GM23338 (cell line): ENCODE measurements around the gene COL4A1. TPM values are rescaled to one million over a fixed set of nuclear protein-coding genes. Genes with fewer than 3 reads are reported as not detected.

ENCODE experiments used
- ATAC-seq: fragments of 200-7000 bp; cut with Tn5 transposase; 3 replicates; pipeline ENCODE4 v1.9.1; 2020
- DNase-seq: peaks from one replicate; pipeline ENCODE4 v3.0.0-alpha.2; 2015; ENCODE audit warnings: low spot score
- H2AFZ ChIP-seq: fragments of 200-600 bp; sonication (generic); 2 replicates; pipeline ENCODE4 v1.8.0; 2016; ENCODE audit warnings: antibody characterized with exemption, mild to moderate bottlenecking, moderate library complexity
- H3F3A ChIP-seq: fragments of 200-600 bp; sonication (generic); replicated peaks from 2 replicates; pipeline ENCODE4 v1.8.0; 2017; ENCODE audit warnings: antibody characterized with exemption, mixed run types, low read depth
- H3K27ac ChIP-seq: fragments of 200-600 bp; sonication (generic); 2 replicates; pipeline ENCODE4 v1.6.1; 2016; ENCODE audit warnings: low read depth
- H3K27me3 ChIP-seq: fragments of 200-600 bp; sonication (generic); 2 replicates; pipeline ENCODE4 v1.8.0; 2016; ENCODE audit warnings: mild to moderate bottlenecking, mixed run types, moderate library complexity; ENCODE audit not compliant: insufficient read depth
- H3K36me3 ChIP-seq: fragments of 200-600 bp; sonication (generic); 2 replicates; pipeline ENCODE4 v1.8.0; 2016; ENCODE audit warnings: mild to moderate bottlenecking; ENCODE audit not compliant: insufficient read depth
- H3K4me1 ChIP-seq: fragments of 200-600 bp; sonication (generic); 2 replicates; pipeline ENCODE4 v1.8.0; 2016; ENCODE audit warnings: mild to moderate bottlenecking, moderate library complexity; ENCODE audit not compliant: insufficient read depth
- H3K4me2 ChIP-seq: fragments of 200-600 bp; sonication (generic); 2 replicates; pipeline ENCODE4 v1.7.1; 2017; ENCODE audit warnings: mixed run types
- H3K4me3 ChIP-seq: fragments of 200-600 bp; sonication (generic); 2 replicates; pipeline ENCODE4 v1.6.1; 2016; ENCODE audit warnings: mixed run types
- H3K79me2 ChIP-seq: fragments of 200-600 bp; sonication (generic); replicated peaks from 2 replicates; pipeline ENCODE4 v1.8.0; 2017; ENCODE audit warnings: mild to moderate bottlenecking; ENCODE audit not compliant: insufficient read depth
- H3K9me2 ChIP-seq: fragments of 200-600 bp; sonication (generic); 2 replicates; pipeline ENCODE4 v1.8.0; 2017; ENCODE audit not compliant: insufficient read depth
- H4K20me1 ChIP-seq: fragments of 200-600 bp; sonication (generic); replicated peaks from 2 replicates; pipeline ENCODE4 v1.8.0; 2017; ENCODE audit warnings: mild to moderate bottlenecking; ENCODE audit not compliant: insufficient read depth
- H3K27ac Mint-ChIP-seq: 2 replicates; pipeline ENCODE4 v1.8.0; 2020; ENCODE audit warnings: inconsistent platforms, mild to moderate bottlenecking, moderate library complexity, mixed read lengths
- H3K27me3 Mint-ChIP-seq: 3 replicates; pipeline ENCODE4 v1.8.0; 2022; ENCODE audit warnings: low read depth, mild to moderate bottlenecking, moderate library complexity, mixed read lengths, inconsistent platforms; ENCODE audit not compliant: insufficient read depth, poor library complexity
- H3K36me3 Mint-ChIP-seq: 3 replicates; pipeline ENCODE4 v1.8.0; 2021; ENCODE audit warnings: low read depth, mild to moderate bottlenecking, inconsistent platforms, moderate library complexity, mixed read lengths
- H3K4me1 Mint-ChIP-seq: 3 replicates; pipeline ENCODE4 v1.8.0; 2020; ENCODE audit warnings: mild to moderate bottlenecking, inconsistent platforms, mixed read lengths
- H3K4me3 Mint-ChIP-seq: 3 replicates; pipeline ENCODE4 v1.8.0; 2021; ENCODE audit warnings: moderate library complexity, mild to moderate bottlenecking, inconsistent platforms, mixed read lengths
- H3K9me3 Mint-ChIP-seq: 3 replicates; pipeline ENCODE4 v1.8.0; 2020; ENCODE audit warnings: moderate library complexity, mild to moderate bottlenecking, inconsistent platforms, mixed read lengths
- CREB1 ChIP-seq: fragments of 250-450 bp; sonication (Bioruptor Pico); IDR thresholded peaks from 2 replicates; pipeline ENCODE4 v1.5.0; 2020; ENCODE audit warnings: low read depth, mild to moderate bottlenecking, moderate library complexity
- CTCF ChIP-seq, 2 experiments: fragments of 200-600 bp in 1 of 2; sonication (generic) in 1 of 2; conservative IDR thresholded peaks; 2 replicates each; pipeline versions ENCODE4 v1.5.1 to v1.6.1; 2016 to 2017; ENCODE audit warnings: antibody characterized with exemption in 2 of 2, low read depth in 2 of 2, mild to moderate bottlenecking in 2 of 2, moderate library complexity in 1 of 2
- ETS1 ChIP-seq: IDR thresholded peaks from 2 replicates; pipeline ENCODE4 v1.6.1; 2016; ENCODE audit warnings: antibody characterized with exemption
- EZH2 ChIP-seq: fragments of 200-600 bp; sonication (generic); IDR thresholded peaks from one replicate; pipeline ENCODE4 v1.8.0; 2017; ENCODE audit warnings: antibody characterized with exemption, mild to moderate bottlenecking, low read depth; ENCODE audit not compliant: unreplicated experiment
- EZH2phosphoT487 ChIP-seq: fragments of 200-600 bp; sonication (generic); IDR thresholded peaks from one replicate; pipeline ENCODE4 v1.8.1; 2018; ENCODE audit warnings: antibody characterized with exemption; ENCODE audit not compliant: unreplicated experiment
- NANOG ChIP-seq: IDR thresholded peaks from 2 replicates; pipeline ENCODE4 v1.6.1; 2016; ENCODE audit warnings: antibody characterized with exemption, borderline replicate concordance
- STAT1 ChIP-seq: IDR thresholded peaks from one replicate; pipeline ENCODE4 v1.6.1; 2016; ENCODE audit warnings: antibody characterized with exemption; ENCODE audit not compliant: unreplicated experiment
- ZNF331 ChIP-seq: fragments of 250-450 bp; sonication (Bioruptor Pico); IDR thresholded peaks from 2 replicates; pipeline ENCODE4 v1.5.0; 2020; ENCODE audit warnings: low read depth, mild to moderate bottlenecking, moderate library complexity
- polyA plus RNA-seq: library from polyadenylated mRNA; unstranded; fragments of >200 nt; fragmentation: Nextera tagmentation; extraction: Ambion mirVana; gene quantifications from 2 replicates; pipeline ENCODE4 v1.2.1, GENCODE V29; 2016
- total RNA-seq: library from RNA; depleted of rRNA; stranded (reverse); fragments of >200 nt; shearing (Covaris generic); gene quantifications from 2 replicates; pipeline ENCODE4 v1.2.3, GENCODE V29; 2014
- TF ChIP-seq, protein P1 (sequence below): IDR thresholded peaks from one replicate; pipeline ENCODE4 v1.6.1; 2018; ENCODE audit warnings: antibody characterized with exemption; ENCODE audit not compliant: unreplicated experiment
- TF ChIP-seq, protein P2 (sequence below): fragments of 250-450 bp; sonication (Bioruptor Pico); IDR thresholded peaks from 2 replicates; pipeline ENCODE4 v1.5.0; 2020; ENCODE audit warnings: mild to moderate bottlenecking, moderate library complexity

The COL4A1 gene
- total and polyA plus RNA-seq, 2 experiments from 2014 or later, result 39.1 to 110 TPM

- Histone ChIP-seq H3K4me3 (no peak overlapping the region), H3K79me2 (no peaks in the 10 kb centered on the region), H3K4me2 (no peak overlapping the region), H3K27ac (no peak overlapping the region), H3F3A (no peaks in the 10 kb centered on the region), H3K27me3 (no peaks in the 10 kb centered on the region), H3K9me2 (no peaks in the 10 kb centered on the region), H4K20me1 (no peaks in the 10 kb centered on the region), H2AFZ (no peak overlapping the region), H3K4me1 (no peaks in the 10 kb centered on the region), H3K36me3 (no peaks in the 10 kb centered on the region)
- Mint-ChIP-seq H3K9me3 (no peaks in the 10 kb centered on the region), H3K4me1 (peaks cover 24% of the 10 kb centered on the region), H3K36me3 (no peaks in the 10 kb centered on the region), H3K27me3 (peaks cover 8% of the 10 kb centered on the region), H3K27ac (no peak overlapping the region; the same call in 1 of the 2 replicates), H3K4me3 (no peak overlapping the region)
- TF ChIP-seq, protein P1, sequence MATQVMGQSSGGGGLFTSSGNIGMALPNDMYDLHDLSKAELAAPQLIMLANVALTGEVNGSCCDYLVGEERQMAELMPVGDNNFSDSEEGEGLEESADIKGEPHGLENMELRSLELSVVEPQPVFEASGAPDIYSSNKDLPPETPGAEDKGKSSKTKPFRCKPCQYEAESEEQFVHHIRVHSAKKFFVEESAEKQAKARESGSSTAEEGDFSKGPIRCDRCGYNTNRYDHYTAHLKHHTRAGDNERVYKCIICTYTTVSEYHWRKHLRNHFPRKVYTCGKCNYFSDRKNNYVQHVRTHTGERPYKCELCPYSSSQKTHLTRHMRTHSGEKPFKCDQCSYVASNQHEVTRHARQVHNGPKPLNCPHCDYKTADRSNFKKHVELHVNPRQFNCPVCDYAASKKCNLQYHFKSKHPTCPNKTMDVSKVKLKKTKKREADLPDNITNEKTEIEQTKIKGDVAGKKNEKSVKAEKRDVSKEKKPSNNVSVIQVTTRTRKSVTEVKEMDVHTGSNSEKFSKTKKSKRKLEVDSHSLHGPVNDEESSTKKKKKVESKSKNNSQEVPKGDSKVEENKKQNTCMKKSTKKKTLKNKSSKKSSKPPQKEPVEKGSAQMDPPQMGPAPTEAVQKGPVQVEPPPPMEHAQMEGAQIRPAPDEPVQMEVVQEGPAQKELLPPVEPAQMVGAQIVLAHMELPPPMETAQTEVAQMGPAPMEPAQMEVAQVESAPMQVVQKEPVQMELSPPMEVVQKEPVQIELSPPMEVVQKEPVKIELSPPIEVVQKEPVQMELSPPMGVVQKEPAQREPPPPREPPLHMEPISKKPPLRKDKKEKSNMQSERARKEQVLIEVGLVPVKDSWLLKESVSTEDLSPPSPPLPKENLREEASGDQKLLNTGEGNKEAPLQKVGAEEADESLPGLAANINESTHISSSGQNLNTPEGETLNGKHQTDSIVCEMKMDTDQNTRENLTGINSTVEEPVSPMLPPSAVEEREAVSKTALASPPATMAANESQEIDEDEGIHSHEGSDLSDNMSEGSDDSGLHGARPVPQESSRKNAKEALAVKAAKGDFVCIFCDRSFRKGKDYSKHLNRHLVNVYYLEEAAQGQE, result no peak
- no peak for TF ChIP-seq NANOG
- no peak for TF ChIP-seq EZH2
- TF ChIP-seq ETS1, result no peak
- no peak for TF ChIP-seq EZH2phosphoT487
- TF ChIP-seq CREB1 (CRISPR knock-in tag), result no peak
- TF ChIP-seq CTCF (conservative IDR thresholded peaks at IDR 0.05; ENCODE audit: low read depth in 2 of 2), result no peak
- TF ChIP-seq, protein P2, sequence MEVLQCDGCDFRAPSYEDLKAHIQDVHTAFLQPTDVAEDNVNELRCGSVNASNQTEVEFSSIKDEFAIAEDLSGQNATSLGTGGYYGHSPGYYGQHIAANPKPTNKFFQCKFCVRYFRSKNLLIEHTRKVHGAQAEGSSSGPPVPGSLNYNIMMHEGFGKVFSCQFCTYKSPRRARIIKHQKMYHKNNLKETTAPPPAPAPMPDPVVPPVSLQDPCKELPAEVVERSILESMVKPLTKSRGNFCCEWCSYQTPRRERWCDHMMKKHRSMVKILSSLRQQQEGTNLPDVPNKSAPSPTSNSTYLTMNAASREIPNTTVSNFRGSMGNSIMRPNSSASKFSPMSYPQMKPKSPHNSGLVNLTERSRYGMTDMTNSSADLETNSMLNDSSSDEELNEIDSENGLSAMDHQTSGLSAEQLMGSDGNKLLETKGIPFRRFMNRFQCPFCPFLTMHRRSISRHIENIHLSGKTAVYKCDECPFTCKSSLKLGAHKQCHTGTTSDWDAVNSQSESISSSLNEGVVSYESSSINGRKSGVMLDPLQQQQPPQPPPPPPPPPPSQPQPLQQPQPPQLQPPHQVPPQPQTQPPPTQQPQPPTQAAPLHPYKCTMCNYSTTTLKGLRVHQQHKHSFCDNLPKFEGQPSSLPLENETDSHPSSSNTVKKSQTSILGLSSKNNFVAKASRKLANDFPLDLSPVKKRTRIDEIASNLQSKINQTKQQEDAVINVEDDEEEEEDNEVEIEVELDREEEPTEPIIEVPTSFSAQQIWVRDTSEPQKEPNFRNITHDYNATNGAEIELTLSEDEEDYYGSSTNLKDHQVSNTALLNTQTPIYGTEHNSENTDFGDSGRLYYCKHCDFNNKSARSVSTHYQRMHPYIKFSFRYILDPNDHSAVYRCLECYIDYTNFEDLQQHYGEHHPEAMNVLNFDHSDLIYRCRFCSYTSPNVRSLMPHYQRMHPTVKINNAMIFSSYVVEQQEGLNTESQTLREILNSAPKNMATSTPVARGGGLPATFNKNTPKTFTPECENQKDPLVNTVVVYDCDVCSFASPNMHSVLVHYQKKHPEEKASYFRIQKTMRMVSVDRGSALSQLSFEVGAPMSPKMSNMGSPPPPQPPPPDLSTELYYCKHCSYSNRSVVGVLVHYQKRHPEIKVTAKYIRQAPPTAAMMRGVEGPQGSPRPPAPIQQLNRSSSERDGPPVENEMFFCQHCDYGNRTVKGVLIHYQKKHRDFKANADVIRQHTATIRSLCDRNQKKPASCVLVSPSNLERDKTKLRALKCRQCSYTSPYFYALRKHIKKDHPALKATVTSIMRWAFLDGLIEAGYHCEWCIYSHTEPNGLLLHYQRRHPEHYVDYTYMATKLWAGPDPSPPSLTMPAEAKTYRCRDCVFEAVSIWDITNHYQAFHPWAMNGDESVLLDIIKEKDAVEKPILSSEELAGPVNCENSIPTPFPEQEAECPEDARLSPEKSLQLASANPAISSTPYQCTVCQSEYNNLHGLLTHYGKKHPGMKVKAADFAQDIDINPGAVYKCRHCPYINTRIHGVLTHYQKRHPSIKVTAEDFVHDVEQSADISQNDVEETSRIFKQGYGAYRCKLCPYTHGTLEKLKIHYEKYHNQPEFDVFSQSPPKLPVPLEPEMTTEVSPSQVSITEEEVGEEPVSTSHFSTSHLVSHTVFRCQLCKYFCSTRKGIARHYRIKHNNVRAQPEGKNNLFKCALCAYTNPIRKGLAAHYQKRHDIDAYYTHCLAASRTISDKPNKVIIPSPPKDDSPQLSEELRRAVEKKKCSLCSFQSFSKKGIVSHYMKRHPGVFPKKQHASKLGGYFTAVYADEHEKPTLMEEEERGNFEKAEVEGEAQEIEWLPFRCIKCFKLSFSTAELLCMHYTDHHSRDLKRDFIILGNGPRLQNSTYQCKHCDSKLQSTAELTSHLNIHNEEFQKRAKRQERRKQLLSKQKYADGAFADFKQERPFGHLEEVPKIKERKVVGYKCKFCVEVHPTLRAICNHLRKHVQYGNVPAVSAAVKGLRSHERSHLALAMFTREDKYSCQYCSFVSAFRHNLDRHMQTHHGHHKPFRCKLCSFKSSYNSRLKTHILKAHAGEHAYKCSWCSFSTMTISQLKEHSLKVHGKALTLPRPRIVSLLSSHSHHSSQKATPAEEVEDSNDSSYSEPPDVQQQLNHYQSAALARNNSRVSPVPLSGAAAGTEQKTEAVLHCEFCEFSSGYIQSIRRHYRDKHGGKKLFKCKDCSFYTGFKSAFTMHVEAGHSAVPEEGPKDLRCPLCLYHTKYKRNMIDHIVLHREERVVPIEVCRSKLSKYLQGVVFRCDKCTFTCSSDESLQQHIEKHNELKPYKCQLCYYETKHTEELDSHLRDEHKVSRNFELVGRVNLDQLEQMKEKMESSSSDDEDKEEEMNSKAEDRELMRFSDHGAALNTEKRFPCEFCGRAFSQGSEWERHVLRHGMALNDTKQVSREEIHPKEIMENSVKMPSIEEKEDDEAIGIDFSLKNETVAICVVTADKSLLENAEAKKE, result no peak
- TF ChIP-seq STAT1, result no peak
- TF ChIP-seq ZNF331 (CRISPR knock-in tag), result no peak
- DNase-seq (no peak), ATAC-seq (no peak; the same call in 2 of the 3 replicates)
These were observed 76.2 kb downstream of the COL4A1 start for GRCh38 chr13:110230661-110231347.
